Tibial artery (tissue), 4 donors: Measurements from ENCODE around the gene EDIL3.
A peak's percentile ranks its signal among the peaks of the same experiment; 100 is the strongest.

Experiments used
- DNase-seq, 2 donors: peaks; one replicate each; pipeline ENCODE4 v3.0.0-alpha.2; 2019
- H3K27ac ChIP-seq, 2 donors: fragments of 200-600 bp; sonication (generic) in 1 of 2; 1 replicate in 1 of 2; 2 replicates in 1 of 2; pipeline ENCODE4 v1.5.1; 2018 to 2019; ENCODE audit warnings: mild to moderate bottlenecking in 1 of 2
- H3K27me3 ChIP-seq, 2 donors: fragments of 200-600 bp; sonication (generic) in 1 of 2; one replicate each; pipeline versions ENCODE4 v1.5.1 to v1.6.0; 2016 to 2019
- H3K36me3 ChIP-seq, 3 donors: fragments of 200-600 bp; sonication (generic) in 2 of 3; one replicate each; pipeline ENCODE4 v1.5.1; 2016 to 2019; ENCODE audit warnings: mild to moderate bottlenecking in 2 of 3
- H3K4me1 ChIP-seq, 4 donors: fragments of 200-600 bp; sonication (generic) in 2 of 4; 1 replicate in 3 of 4; 2 replicates in 1 of 4; pipeline ENCODE4 v1.5.1; 2016 to 2019
- H3K4me3 ChIP-seq, 2 donors: fragments of 200-600 bp; sonication (generic) in 1 of 2; 1 replicate in 1 of 2; 2 replicates in 1 of 2; pipeline ENCODE4 v1.5.1; 2018 to 2019; ENCODE audit warnings: mild to moderate bottlenecking in 2 of 2
- H3K9me3 ChIP-seq, 3 donors: fragments of 200-600 bp; sonication (generic) in 1 of 3; one replicate each; pipeline ENCODE4 v1.5.1; 2016 to 2019
- intact Hi-C: fragments of 100-400 bp; cut with DNase I; formaldehyde crosslinking; loops from one replicate; pipeline ENCODE4 v1.15.0; 2023; ENCODE audit warnings: low total_unique reads
- TF ChIP-seq, protein P1 (sequence below), 2 experiments: fragments of 200-600 bp in 1 of 2; fragments of 450-650 bp in 1 of 2; IDR thresholded peaks; one replicate each; pipeline ENCODE4 v1.5.1; 2017 to 2019; ENCODE audit warnings: antibody characterized with exemption in 2 of 2, mild to moderate bottlenecking in 1 of 2, moderate library complexity in 1 of 2

EDIL3 gene

DNA sequence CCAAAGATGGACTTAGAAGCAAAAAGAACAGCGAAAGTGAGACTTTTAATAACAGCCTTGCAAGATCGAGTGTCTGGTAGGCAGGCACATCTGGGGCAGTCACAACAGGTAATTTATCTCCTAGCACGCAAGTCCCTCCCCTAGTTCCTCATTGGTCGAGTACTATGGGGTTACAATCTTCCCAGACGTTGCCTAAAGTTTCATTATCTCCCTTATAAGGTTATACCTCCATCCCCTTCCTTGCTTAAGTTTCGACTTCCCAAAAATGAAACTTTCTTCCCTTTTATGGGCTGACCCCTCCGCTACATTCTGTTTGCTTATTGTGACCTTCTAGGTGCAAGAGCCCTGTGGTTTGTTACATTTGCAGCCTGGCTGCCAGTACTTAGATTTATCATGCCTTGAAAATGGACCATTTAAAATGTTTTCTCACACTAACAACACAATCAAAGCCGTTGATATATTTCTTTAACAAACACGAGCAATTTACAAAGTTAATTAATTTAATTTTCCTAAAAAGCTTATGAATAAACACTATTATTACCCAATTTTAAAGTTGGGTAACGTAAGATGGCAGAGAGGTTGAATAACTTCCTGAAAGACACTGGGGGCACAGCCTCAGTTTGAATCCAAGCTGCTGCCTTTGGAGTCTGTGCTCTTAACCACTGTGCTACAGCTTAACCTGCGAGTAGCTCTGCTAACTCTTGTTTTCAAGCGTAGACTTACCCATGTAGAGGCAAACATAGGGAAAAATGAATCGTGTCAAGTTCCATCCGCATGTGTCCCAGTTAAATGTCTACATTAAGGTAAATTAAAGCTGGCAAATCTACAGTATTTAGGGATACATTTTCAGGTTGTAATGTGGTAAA is 91.7 kb downstream of the EDIL3 start:
- H3K36me3 ChIP-seq = no peaks in the 10 kb centered on the region
- H3K27me3 ChIP-seq = no peaks in the 10 kb centered on the region
- TF ChIP-seq, protein P1, sequence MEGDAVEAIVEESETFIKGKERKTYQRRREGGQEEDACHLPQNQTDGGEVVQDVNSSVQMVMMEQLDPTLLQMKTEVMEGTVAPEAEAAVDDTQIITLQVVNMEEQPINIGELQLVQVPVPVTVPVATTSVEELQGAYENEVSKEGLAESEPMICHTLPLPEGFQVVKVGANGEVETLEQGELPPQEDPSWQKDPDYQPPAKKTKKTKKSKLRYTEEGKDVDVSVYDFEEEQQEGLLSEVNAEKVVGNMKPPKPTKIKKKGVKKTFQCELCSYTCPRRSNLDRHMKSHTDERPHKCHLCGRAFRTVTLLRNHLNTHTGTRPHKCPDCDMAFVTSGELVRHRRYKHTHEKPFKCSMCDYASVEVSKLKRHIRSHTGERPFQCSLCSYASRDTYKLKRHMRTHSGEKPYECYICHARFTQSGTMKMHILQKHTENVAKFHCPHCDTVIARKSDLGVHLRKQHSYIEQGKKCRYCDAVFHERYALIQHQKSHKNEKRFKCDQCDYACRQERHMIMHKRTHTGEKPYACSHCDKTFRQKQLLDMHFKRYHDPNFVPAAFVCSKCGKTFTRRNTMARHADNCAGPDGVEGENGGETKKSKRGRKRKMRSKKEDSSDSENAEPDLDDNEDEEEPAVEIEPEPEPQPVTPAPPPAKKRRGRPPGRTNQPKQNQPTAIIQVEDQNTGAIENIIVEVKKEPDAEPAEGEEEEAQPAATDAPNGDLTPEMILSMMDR (IDR thresholded peaks at IDR 0.05) = no peak
- peaks cover 0 to 75% (median 9%) of the 10 kb centered on the region in 4 donors for H3K4me1 ChIP-seq
- DNase-seq = no peak
- no peaks in the 10 kb centered on the region for H3K9me3 ChIP-seq
- no peak overlapping the region for H3K4me3 ChIP-seq
- intact Hi-C loops = no loop called here
- H3K27ac ChIP-seq = no peak overlapping the region

DNA sequence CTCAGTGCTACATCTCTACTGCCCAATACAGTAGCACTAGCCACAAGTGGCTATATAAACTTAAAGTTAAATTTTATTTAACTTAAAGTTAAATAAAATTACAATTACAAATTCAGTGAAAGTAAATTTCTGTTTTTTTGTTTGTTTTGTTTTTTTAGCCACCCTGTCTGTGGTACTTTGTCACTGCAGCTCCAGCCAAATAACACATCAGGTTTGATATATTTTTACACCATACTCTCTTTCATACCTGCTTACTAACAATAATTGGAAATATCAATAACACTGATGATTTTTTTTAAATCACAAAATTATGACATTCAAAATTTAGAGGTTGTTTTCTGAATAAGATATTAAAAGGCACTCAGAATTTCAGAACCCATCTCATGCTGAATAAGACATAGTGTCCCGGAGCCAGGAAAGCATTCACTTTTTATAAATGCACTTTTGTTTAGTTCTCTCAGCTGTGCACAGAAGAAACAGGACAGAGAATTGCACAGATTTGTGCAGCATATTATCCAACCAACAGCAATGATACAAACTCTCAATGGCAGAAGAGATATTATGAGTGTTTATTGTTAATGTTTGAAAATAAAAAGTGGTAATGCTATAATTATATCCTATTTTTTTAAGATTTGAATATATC is 92.6 kb downstream of the EDIL3 start:
- H3K27ac ChIP-seq = no peak overlapping the region
- no peak overlapping the region for H3K4me3 ChIP-seq
- H3K36me3 ChIP-seq = no peaks in the 10 kb centered on the region
- TF ChIP-seq, protein P1 (IDR thresholded peaks at IDR 0.05) = no peak
- intact Hi-C loops = no loop called here
- no peaks in the 10 kb centered on the region for H3K9me3 ChIP-seq
- DNase-seq = no peak
- peaks cover 0 to 78% (median 13%) of the 10 kb centered on the region in 4 donors for H3K4me1 ChIP-seq
- H3K27me3 ChIP-seq = no peaks in the 10 kb centered on the region

DNA sequence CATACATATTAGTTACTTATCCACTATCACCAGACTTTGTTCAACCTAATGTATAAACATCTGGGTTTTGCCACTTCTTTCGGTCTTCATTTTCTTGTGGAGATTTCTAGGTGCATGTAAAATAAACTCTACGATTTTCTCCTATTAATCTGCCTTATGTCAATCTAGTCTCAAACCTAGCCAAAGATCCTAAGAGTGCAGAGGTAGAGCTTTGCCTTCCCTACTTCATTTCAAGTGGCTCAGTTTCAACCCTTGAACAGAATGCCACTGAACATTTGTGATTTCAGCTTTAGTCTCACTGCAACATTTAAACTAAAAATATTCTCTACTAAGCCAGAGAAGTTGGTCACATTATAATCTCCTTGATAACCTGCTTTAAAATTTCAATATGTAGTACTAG is 94.0 kb downstream of the EDIL3 start:
- TF ChIP-seq, protein P1 (IDR thresholded peaks at IDR 0.05) = no peak

DNA sequence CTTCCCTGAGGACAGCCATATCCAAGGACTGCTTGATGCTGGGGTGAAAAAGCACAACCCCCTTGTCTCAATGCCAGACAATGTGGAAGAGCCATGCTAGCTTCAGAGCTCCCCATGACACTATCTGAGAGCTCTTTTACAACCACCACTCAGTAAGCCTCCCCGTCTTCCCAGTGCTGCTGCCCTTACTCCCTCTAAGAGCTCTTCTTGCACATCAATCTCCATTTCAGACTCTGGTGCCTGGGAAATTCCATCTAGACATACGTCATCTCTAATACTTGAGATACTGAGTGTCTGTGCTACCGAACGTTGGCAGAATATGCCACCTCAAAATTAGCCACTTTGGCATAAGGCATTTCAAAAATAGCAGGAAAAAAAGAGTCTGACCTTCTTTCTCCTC is 94.5 kb downstream of the EDIL3 start:
- peak overlapping the region; percentile 62 to 65 for H3K27ac ChIP-seq

More for the DNA sequence above, 94.0 kb downstream of the EDIL3 start:
- Histone ChIP-seq H3K9me3 (no peaks in the 10 kb centered on the region), H3K4me1 (peaks cover 0 to 80% (median 23%) of the 10 kb centered on the region in 4 donors), H3K27me3 (no peaks in the 10 kb centered on the region), H3K4me3 (peak overlapping the region in 1 of 2 donors; percentile 9), H3K36me3 (no peaks in the 10 kb centered on the region), H3K27ac (peak overlapping the region; percentile 62 to 65)
- intact Hi-C loops = no loop called here
- DNase-seq = no peak

DNA sequence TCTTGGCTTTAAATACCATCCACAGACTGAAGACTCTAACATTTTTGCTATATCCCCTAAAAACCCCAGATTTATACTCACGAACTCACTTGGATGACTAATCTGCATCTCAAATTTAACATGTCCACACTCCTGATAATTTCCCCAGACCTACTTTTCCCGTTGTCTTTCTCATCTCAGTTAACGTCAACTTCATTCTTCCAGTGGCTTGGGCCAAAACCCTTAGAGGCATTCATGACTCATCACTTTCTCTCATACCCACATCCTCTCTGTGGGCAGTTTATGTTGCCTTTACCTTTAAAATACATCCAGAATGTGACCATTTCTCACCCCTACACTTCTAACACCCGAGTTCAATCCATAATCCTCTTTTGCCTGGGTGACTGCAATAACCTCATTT is 96.7 kb downstream of the EDIL3 start:
- DNase-seq = no peak
- peaks cover 0 to 73% (median 23%) of the 10 kb centered on the region in 4 donors for H3K4me1 ChIP-seq
- no peaks in the 10 kb centered on the region for H3K27me3 ChIP-seq
- no peaks in the 10 kb centered on the region for H3K36me3 ChIP-seq
- H3K4me3 ChIP-seq = no peak overlapping the region
- H3K9me3 ChIP-seq = no peaks in the 10 kb centered on the region
- intact Hi-C loops = no loop called here
- no peak overlapping the region for H3K27ac ChIP-seq
- TF ChIP-seq, protein P1 (IDR thresholded peaks at IDR 0.05) = no peak

More for the DNA sequence above, 94.5 kb downstream of the EDIL3 start:
- H3K27me3 ChIP-seq = no peaks in the 10 kb centered on the region
- H3K9me3 ChIP-seq = no peaks in the 10 kb centered on the region
- TF ChIP-seq, protein P1 (IDR thresholded peaks at IDR 0.05) = no peak
- H3K4me1 ChIP-seq = peaks cover 0 to 84% (median 23%) of the 10 kb centered on the region in 4 donors
- no peak for DNase-seq
- peak overlapping the region in 1 of 2 donors; percentile 9 for H3K4me3 ChIP-seq
- no peaks in the 10 kb centered on the region for H3K36me3 ChIP-seq
- intact Hi-C loops = no loop called here
